Fibroblast of villous mesenchyme (primary cell): ENCODE measurements around the gene CAMSAP3. TPM values are rescaled to one million over a fixed set of nuclear protein-coding genes. Genes with fewer than 3 reads are reported as not detected.

Experiments
- DNase-seq: peaks from one replicate; pipeline ENCODE4 v3.0.0-alpha.2; 2010; ENCODE audit warnings: low read depth
- H3K4me3 ChIP-seq: 2 replicates; pipeline ENCODE4 v1.5.1; 2011; ENCODE audit warnings: low read depth, mild to moderate bottlenecking, low read length
- CTCF ChIP-seq: IDR thresholded peaks from 2 replicates; pipeline ENCODE4 v1.5.1; 2012; ENCODE audit warnings: low read depth, mild to moderate bottlenecking, low read length; ENCODE audit not compliant: insufficient read depth
- total RNA-seq: library from RNA; depleted of rRNA; stranded (reverse); fragments of >200 nt; gene quantifications from 2 replicates; pipeline ENCODE4 v1.2.3, GENCODE V29; 2012

CAMSAP3 gene
- total RNA-seq, 1 donor = not detected

GRCh38 chr19:7624810-7625209 is 29.1 kb downstream of the CAMSAP3 start:
- no peak overlapping the region for H3K4me3 ChIP-seq
- no peak for TF ChIP-seq CTCF
- DNase-seq = no peak

- no peak for DNase-seq
- no peak overlapping the region for H3K4me3 ChIP-seq
- TF ChIP-seq CTCF = no peak
These were observed 30.2 kb downstream of the CAMSAP3 start for GRCh38 chr19:7625763-7626372.

- no peak for DNase-seq
- H3K4me3 ChIP-seq = no peak overlapping the region
- no peak for TF ChIP-seq CTCF
These were observed 31.5 kb downstream of the CAMSAP3 start for GRCh38 chr19:7627166-7627565.

- H3K4me3 ChIP-seq = peak overlapping the region; percentile 100
- DNase-seq = no peak
- no peak for TF ChIP-seq CTCF
These were observed 33.1 kb downstream of the CAMSAP3 start for GRCh38 chr19:7628589-7629311.

GRCh38 chr19:7629347-7630054 is 33.8 kb downstream of the CAMSAP3 start, which contains the start of the genes PET100 and XAB2:
PET100 (plus strand) TSS chr19:7629793; CDS start chr19:7629834, 41 bp downstream.
XAB2 (minus strand) TSS chr19:7629545; CDS start chr19:7629527, 18 bp downstream.
- H3K4me3 ChIP-seq = peak within 1 kb of the TSS; percentile 100
- peak; percentile 99 for DNase-seq
- no peak for TF ChIP-seq CTCF

GRCh38 chr19:7631577-7631976 is 35.9 kb downstream of the CAMSAP3 start:
- no peak for DNase-seq
- no peak for TF ChIP-seq CTCF
- no peak overlapping the region for H3K4me3 ChIP-seq
